Endodermal cell (in vitro differentiated cells): ENCODE measurements around the gene ABCD4. TPM values are rescaled to one million over a fixed set of nuclear protein-coding genes. Genes with fewer than 3 reads are reported as not detected.
"Not testable (repeated sequence)": the region's sequence is repeated elsewhere in the genome, so short reads cannot be mapped to it uniquely, and the experiment has no call there.

Experiments
- DNase-seq: peaks from one replicate; pipeline ENCODE4 v3.0.0-alpha.2; 2017
- H3K27ac ChIP-seq: 2 replicates; pipeline ENCODE4 v1.5.1; 2013; ENCODE audit warnings: mild to moderate bottlenecking, low read depth, low read length, moderate library complexity
- H3K27me3 ChIP-seq: 2 replicates; pipeline ENCODE4 v1.6.1; 2013; ENCODE audit warnings: mild to moderate bottlenecking, low read length, moderate library complexity; ENCODE audit not compliant: insufficient read depth, control insufficient read depth, poor library complexity, severe bottlenecking
- H3K36me3 ChIP-seq: 2 replicates; pipeline ENCODE4 v1.7.0; 2013; ENCODE audit warnings: mild to moderate bottlenecking, low read length, moderate library complexity; ENCODE audit not compliant: control insufficient read depth, insufficient read depth
- H3K4me1 ChIP-seq: one replicate; pipeline ENCODE4 v1.7.0; 2013; ENCODE audit warnings: low read length; ENCODE audit not compliant: control insufficient read depth, insufficient read depth
- H3K4me3 ChIP-seq: 2 replicates; pipeline ENCODE4 v1.5.1; 2013; ENCODE audit warnings: mild to moderate bottlenecking, low read length, moderate library complexity
- H3K9ac ChIP-seq: 2 replicates; pipeline ENCODE4 v1.6.1; 2013; ENCODE audit warnings: mild to moderate bottlenecking, low read length, moderate library complexity; ENCODE audit not compliant: poor library complexity, severe bottlenecking; ENCODE audit errors: extremely low read depth
- H3K9me3 ChIP-seq: 2 replicates; pipeline ENCODE4 v1.6.1; 2013; ENCODE audit warnings: mild to moderate bottlenecking, low read length, moderate library complexity; ENCODE audit not compliant: control insufficient read depth
- H3K27ac Mint-ChIP-seq: 2 replicates; pipeline ENCODE4 v1.8.0; 2020; ENCODE audit warnings: mixed read lengths
- H3K27me3 Mint-ChIP-seq: 2 replicates; pipeline ENCODE4 v1.8.0; 2021; ENCODE audit warnings: mild to moderate bottlenecking, mixed read lengths; ENCODE audit not compliant: insufficient read depth
- H3K36me3 Mint-ChIP-seq: 2 replicates; pipeline ENCODE4 v1.8.0; 2020; ENCODE audit warnings: low read depth, mixed read lengths
- H3K4me1 Mint-ChIP-seq: 2 replicates; pipeline ENCODE4 v1.8.0; 2020; ENCODE audit warnings: mixed read lengths
- H3K4me3 Mint-ChIP-seq: 2 replicates; pipeline ENCODE4 v1.8.0; 2020; ENCODE audit warnings: mild to moderate bottlenecking, moderate library complexity, mixed read lengths
- H3K9me3 Mint-ChIP-seq: 2 replicates; pipeline ENCODE4 v1.8.0; 2020; ENCODE audit warnings: mild to moderate bottlenecking, mixed read lengths
- WGBS, 2 experiments: methylation state at CpG; one replicate each; pipeline versions ENCODE4 v1.1.5 to v1.1.7; 2013; ENCODE audit warnings: missing lambda C conversion rate in 2 of 2, mixed read lengths in 1 of 2; ENCODE audit not compliant: insufficient coverage in 1 of 2, insufficient read length in 1 of 2; 5-methylcytosine and 5-hydroxymethylcytosine counted together
- total RNA-seq, 2 donors: library from RNA; stranded (reverse); fragmentation: NEBNext Ultra II Directional in 1 of 2; extraction: Animal tissue kit (Norgen Biotek cat#: 25700) in 1 of 2; gene quantifications; 2 replicates in 1 of 2; 3 replicates in 1 of 2; pipeline ENCODE4 v1.2.1, GENCODE V29; 2021
- TF ChIP-seq, protein P1 (sequence below): fragments of 200-600 bp; sonication (generic); conservative IDR thresholded peaks from 2 replicates; pipeline ENCODE4 v1.5.0; 2021; ENCODE audit warnings: antibody characterized with exemption, mild to moderate bottlenecking

ABCD4 gene
- total RNA-seq, 2 donors from 2014 or later, result 153 to 239 TPM

DNA sequence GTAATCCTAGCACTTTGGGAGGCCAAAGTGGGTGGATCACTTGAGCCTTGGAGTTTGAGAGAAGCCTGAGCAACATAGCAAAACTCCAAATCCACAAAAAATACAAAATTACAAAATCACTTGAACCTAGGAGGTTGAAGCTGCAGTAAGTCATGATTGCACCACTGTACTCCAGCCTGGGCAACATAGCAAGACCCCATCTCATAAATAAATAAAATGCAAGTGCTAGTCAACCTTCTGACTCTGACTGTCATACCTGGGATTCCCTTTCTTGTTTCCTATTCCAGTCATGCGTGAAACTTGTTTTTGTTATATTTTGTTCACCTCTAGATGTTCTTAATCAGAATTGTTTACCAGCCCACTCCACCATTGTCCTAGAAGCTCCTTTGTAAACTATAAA lies 31.4 kb downstream of the ABCD4 start:
- no peaks in the 10 kb centered on the region for H3K4me1 ChIP-seq
- no peak overlapping the region for H3K27ac Mint-ChIP-seq
- no peaks in the 10 kb centered on the region for H3K27me3 Mint-ChIP-seq
- no peaks in the 10 kb centered on the region for H3K9me3 ChIP-seq
- H3K4me3 Mint-ChIP-seq, result no peak overlapping the region
- H3K9ac ChIP-seq, result no peak overlapping the region
- H3K27me3 ChIP-seq, result no peaks in the 10 kb centered on the region
- TF ChIP-seq, protein P1, sequence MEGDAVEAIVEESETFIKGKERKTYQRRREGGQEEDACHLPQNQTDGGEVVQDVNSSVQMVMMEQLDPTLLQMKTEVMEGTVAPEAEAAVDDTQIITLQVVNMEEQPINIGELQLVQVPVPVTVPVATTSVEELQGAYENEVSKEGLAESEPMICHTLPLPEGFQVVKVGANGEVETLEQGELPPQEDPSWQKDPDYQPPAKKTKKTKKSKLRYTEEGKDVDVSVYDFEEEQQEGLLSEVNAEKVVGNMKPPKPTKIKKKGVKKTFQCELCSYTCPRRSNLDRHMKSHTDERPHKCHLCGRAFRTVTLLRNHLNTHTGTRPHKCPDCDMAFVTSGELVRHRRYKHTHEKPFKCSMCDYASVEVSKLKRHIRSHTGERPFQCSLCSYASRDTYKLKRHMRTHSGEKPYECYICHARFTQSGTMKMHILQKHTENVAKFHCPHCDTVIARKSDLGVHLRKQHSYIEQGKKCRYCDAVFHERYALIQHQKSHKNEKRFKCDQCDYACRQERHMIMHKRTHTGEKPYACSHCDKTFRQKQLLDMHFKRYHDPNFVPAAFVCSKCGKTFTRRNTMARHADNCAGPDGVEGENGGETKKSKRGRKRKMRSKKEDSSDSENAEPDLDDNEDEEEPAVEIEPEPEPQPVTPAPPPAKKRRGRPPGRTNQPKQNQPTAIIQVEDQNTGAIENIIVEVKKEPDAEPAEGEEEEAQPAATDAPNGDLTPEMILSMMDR, result no peak
- 94% methylated on average over 1 of the region's 1 CpG; no CpG with 5 or more reads in 1 of the 2 experiments for WGBS, 2 experiments
- peaks cover 5% of the 10 kb centered on the region for H3K4me1 Mint-ChIP-seq
- H3K36me3 Mint-ChIP-seq, result no peaks in the 10 kb centered on the region
- no peaks in the 10 kb centered on the region for H3K36me3 ChIP-seq
- H3K27ac ChIP-seq, result no peak overlapping the region
- H3K4me3 ChIP-seq, result no peak overlapping the region
- H3K9me3 Mint-ChIP-seq, result no peaks in the 10 kb centered on the region
- no peak for DNase-seq

DNA sequence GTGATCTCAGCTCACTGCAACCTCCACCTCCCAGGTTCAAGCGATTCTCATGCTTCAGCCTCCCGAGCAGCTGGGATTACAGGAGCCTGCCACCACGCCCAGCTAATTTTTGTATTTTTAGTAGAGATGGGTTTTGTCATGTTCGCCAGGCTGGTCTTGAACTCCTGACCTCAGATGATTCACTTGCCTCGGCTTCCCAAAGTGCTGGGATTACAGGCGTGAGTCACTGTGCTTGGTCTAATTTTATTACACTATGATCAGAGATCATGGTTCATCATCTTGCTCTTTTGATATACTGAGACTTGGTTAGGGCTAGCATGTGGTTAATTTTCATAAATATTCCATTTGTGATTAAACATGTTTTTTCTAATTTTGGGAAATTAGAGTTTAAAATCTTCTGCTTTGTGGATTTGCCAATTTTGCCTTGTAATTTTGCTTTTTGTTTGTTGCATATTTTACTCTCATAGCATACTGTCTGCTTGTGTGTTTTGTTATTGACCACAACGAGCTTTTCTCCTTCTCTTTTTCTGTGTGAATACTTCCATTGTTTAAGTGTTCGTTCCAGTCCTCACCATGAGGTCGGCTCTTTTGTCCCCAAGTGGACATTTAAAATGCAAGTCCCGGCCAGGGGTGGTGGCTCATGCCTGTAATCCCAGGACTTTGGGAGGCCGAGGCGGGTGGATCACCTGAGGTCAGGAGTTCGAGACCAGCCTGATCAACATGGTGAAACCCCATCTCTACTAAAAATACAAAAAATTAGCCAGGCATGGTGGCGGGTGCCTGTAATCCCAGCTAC lies 32.2 kb downstream of the ABCD4 start:
- not testable (repeated sequence) for H3K4me1 Mint-ChIP-seq, H3K27ac Mint-ChIP-seq, H3K27me3 ChIP-seq, H3K9me3 ChIP-seq, H3K9me3 Mint-ChIP-seq, H3K36me3 Mint-ChIP-seq, H3K4me3 ChIP-seq, H3K9ac ChIP-seq, H3K27ac ChIP-seq, H3K4me3 Mint-ChIP-seq, DNase-seq, H3K4me1 ChIP-seq, H3K36me3 ChIP-seq, H3K27me3 Mint-ChIP-seq
- WGBS, 2 experiments, result 79 to 86% methylated on average over 9 to 14 of the region's 14 CpGs

DNA sequence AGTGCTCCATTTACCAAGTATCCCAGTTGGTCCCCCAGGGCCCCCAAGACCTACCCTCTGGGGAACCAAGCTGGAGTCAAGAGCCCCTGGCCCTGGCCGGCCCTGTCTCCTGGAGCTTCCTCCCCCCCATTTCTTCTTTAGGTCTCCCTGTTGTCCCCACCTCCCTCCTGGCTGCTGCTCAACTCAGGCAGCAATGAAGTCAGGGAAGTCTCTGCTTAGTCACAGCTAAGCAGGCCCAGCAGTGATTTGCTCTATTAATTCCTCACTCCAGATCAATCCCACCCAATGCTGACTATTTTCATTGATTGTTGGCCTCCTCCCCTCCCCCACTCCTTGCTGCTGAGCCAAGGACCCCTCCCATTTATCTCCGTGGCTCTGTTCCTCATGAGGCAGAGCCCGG lies 35.1 kb downstream of the ABCD4 start:
- no peaks in the 10 kb centered on the region for H3K27me3 Mint-ChIP-seq
- 65 to 83% methylated on average over 1 to 3 of the region's 3 CpGs for WGBS, 2 experiments

More for the DNA sequence above, 35.1 kb downstream of the ABCD4 start:
- no peaks in the 10 kb centered on the region for H3K27me3 ChIP-seq
- H3K4me1 ChIP-seq, result no peaks in the 10 kb centered on the region
- TF ChIP-seq, protein P1, result no peak
- H3K4me1 Mint-ChIP-seq, result peaks cover 5% of the 10 kb centered on the region
- H3K4me3 Mint-ChIP-seq, result no peak overlapping the region
- H3K36me3 Mint-ChIP-seq, result no peaks in the 10 kb centered on the region
- H3K27ac ChIP-seq, result no peak overlapping the region
- no peaks in the 10 kb centered on the region for H3K9me3 ChIP-seq
- no peaks in the 10 kb centered on the region for H3K36me3 ChIP-seq
- no peak overlapping the region for H3K27ac Mint-ChIP-seq
- DNase-seq, result no peak
- no peaks in the 10 kb centered on the region for H3K9me3 Mint-ChIP-seq
- no peak overlapping the region for H3K4me3 ChIP-seq
- no peak overlapping the region for H3K9ac ChIP-seq
